ENCODE measurements around the gene GOPC. TPM values are rescaled to one million over a fixed set of nuclear protein-coding genes. Genes with fewer than 3 reads are reported as not detected.

Gene GOPC
- total and polyA plus RNA-seq, 4 donors = 11.4 to 54.5 (median 14.3) TPM

GRCh38 chr6:117591405-117591804 is 10.9 kb downstream of the GOPC start:
- no peak overlapping the region for H3K4me3 ChIP-seq
- no peak overlapping the region for H3K9ac ChIP-seq (ENCODE audit: insufficient read depth in 1 of 2, low read length in 2 of 2)
- H3K36me3 ChIP-seq (ENCODE audit: control insufficient read depth in 4 of 4, insufficient read depth in 4 of 4, low read length in 4 of 4) = peaks cover 0 to 25% (median 7%) of the 10 kb centered on the region in 4 donors
- TF ChIP-seq, protein P1, sequence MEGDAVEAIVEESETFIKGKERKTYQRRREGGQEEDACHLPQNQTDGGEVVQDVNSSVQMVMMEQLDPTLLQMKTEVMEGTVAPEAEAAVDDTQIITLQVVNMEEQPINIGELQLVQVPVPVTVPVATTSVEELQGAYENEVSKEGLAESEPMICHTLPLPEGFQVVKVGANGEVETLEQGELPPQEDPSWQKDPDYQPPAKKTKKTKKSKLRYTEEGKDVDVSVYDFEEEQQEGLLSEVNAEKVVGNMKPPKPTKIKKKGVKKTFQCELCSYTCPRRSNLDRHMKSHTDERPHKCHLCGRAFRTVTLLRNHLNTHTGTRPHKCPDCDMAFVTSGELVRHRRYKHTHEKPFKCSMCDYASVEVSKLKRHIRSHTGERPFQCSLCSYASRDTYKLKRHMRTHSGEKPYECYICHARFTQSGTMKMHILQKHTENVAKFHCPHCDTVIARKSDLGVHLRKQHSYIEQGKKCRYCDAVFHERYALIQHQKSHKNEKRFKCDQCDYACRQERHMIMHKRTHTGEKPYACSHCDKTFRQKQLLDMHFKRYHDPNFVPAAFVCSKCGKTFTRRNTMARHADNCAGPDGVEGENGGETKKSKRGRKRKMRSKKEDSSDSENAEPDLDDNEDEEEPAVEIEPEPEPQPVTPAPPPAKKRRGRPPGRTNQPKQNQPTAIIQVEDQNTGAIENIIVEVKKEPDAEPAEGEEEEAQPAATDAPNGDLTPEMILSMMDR (IDR thresholded peaks at IDR 0.05; ENCODE audit: control extremely low read depth, extremely low read depth) = no peak
- ATAC-seq (ENCODE audit: insufficient read depth, low FRiP score) = no peak
- WGBS, 2 donors = 89 to 96% methylated on average over 3 of the region's 3 CpGs
- H3K9me3 ChIP-seq (ENCODE audit: control insufficient read depth in 4 of 4, insufficient read depth in 3 of 4, low read length in 3 of 4) = no peaks in the 10 kb centered on the region
- H3K27me3 ChIP-seq (ENCODE audit: control insufficient read depth in 3 of 3, insufficient read depth in 3 of 3, low read length in 2 of 3) = no peaks in the 10 kb centered on the region
- peaks cover 0 to 7% (median 0%) of the 10 kb centered on the region in 5 donors for H3K4me1 ChIP-seq (ENCODE audit: control insufficient read depth in 5 of 5, insufficient read depth in 5 of 5, low read length in 5 of 5)
- no peak for DNase-seq
- no peak overlapping the region for H3K27ac ChIP-seq (ENCODE audit: low read depth in 1 of 2, low read length in 1 of 2)

DNA sequence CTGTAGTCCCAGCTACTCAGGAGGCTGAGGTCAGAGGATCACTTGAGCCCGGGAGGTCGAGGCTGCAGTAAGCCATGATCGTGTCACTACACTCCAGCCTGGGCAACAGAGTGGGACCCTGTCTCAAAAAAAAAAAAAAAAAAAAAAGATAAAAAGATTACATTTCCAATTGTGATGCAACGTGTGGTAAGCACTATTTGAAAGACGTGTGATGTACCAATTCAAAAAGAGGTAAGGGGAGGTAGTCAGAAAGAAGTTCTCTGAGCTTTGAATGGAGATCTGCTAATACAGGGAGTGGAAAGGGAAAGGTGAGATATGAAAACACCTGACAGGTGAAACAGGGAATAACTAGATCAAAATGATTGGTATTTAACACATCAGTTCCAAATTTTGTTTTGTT is 11.9 kb downstream of the GOPC start:
- no peaks in the 10 kb centered on the region for H3K9me3 ChIP-seq (ENCODE audit: control insufficient read depth in 4 of 4, insufficient read depth in 3 of 4, low read length in 3 of 4)
- H3K4me1 ChIP-seq (ENCODE audit: control insufficient read depth in 5 of 5, insufficient read depth in 5 of 5, low read length in 5 of 5) = peaks cover 0 to 7% (median 0%) of the 10 kb centered on the region in 5 donors
- no peak overlapping the region for H3K4me3 ChIP-seq
- WGBS, 2 donors = 88 to 90% methylated on average over 5 of the region's 5 CpGs
- no peak overlapping the region for H3K27ac ChIP-seq (ENCODE audit: low read depth in 1 of 2, low read length in 1 of 2)
- no peaks in the 10 kb centered on the region for H3K27me3 ChIP-seq (ENCODE audit: control insufficient read depth in 3 of 3, insufficient read depth in 3 of 3, low read length in 2 of 3)
- TF ChIP-seq, protein P1 (IDR thresholded peaks at IDR 0.05; ENCODE audit: control extremely low read depth, extremely low read depth) = no peak
- peaks cover 0 to 21% (median 8%) of the 10 kb centered on the region in 4 donors for H3K36me3 ChIP-seq (ENCODE audit: control insufficient read depth in 4 of 4, insufficient read depth in 4 of 4, low read length in 4 of 4)
- DNase-seq = no peak
- no peak for ATAC-seq (ENCODE audit: insufficient read depth, low FRiP score)
- H3K9ac ChIP-seq (ENCODE audit: insufficient read depth in 1 of 2, low read length in 2 of 2) = no peak overlapping the region

- TF ChIP-seq, protein P1 (IDR thresholded peaks at IDR 0.05; ENCODE audit: control extremely low read depth, extremely low read depth) = no peak
- no peaks in the 10 kb centered on the region for H3K4me1 ChIP-seq (ENCODE audit: control insufficient read depth in 5 of 5, insufficient read depth in 5 of 5, low read length in 5 of 5)
- no peak for DNase-seq
- peaks cover 0 to 2% (median 0%) of the 10 kb centered on the region in 4 donors for H3K9me3 ChIP-seq (ENCODE audit: control insufficient read depth in 4 of 4, insufficient read depth in 3 of 4, low read length in 3 of 4)
- ATAC-seq (ENCODE audit: insufficient read depth, low FRiP score) = no peak
- no peak overlapping the region for H3K4me3 ChIP-seq
- H3K9ac ChIP-seq (ENCODE audit: insufficient read depth in 1 of 2, low read length in 2 of 2) = no peak overlapping the region
- H3K27me3 ChIP-seq (ENCODE audit: control insufficient read depth in 3 of 3, insufficient read depth in 3 of 3, low read length in 2 of 3) = no peaks in the 10 kb centered on the region
- no peak overlapping the region for H3K27ac ChIP-seq (ENCODE audit: low read depth in 1 of 2, low read length in 1 of 2)
- peaks cover 0 to 23% (median 9%) of the 10 kb centered on the region in 4 donors for H3K36me3 ChIP-seq (ENCODE audit: control insufficient read depth in 4 of 4, insufficient read depth in 4 of 4, low read length in 4 of 4)
Observed at GRCh38 chr6:117585647-117586046, 16.7 kb downstream of the GOPC start.

GRCh38 chr6:117574198-117574597 is 28.1 kb downstream of the GOPC start:
- Histone ChIP-seq H3K4me3 (no peak overlapping the region), H3K27me3 (ENCODE audit: control insufficient read depth in 3 of 3, insufficient read depth in 3 of 3, low read length in 2 of 3) (no peaks in the 10 kb centered on the region), H3K36me3 (ENCODE audit: control insufficient read depth in 4 of 4, insufficient read depth in 4 of 4, low read length in 4 of 4) (peaks cover 4 to 35% (median 12%) of the 10 kb centered on the region in 4 donors), H3K9ac (ENCODE audit: insufficient read depth in 1 of 2, low read length in 2 of 2) (no peak overlapping the region), H3K9me3 (ENCODE audit: control insufficient read depth in 4 of 4, insufficient read depth in 3 of 4, low read length in 3 of 4) (no peaks in the 10 kb centered on the region), H3K4me1 (ENCODE audit: control insufficient read depth in 5 of 5, insufficient read depth in 5 of 5, low read length in 5 of 5) (no peaks in the 10 kb centered on the region), H3K27ac (ENCODE audit: low read depth in 1 of 2, low read length in 1 of 2) (no peak overlapping the region)
- no peak for DNase-seq
- TF ChIP-seq, protein P1 (IDR thresholded peaks at IDR 0.05; ENCODE audit: control extremely low read depth, extremely low read depth) = no peak
- ATAC-seq (ENCODE audit: insufficient read depth, low FRiP score) = no peak
- WGBS, 2 donors = 87 to 93% methylated on average over 4 of the region's 4 CpGs

Data from lung (tissue), 12 donors.